Measurements from ENCODE around the gene RENBP.

DNA sequence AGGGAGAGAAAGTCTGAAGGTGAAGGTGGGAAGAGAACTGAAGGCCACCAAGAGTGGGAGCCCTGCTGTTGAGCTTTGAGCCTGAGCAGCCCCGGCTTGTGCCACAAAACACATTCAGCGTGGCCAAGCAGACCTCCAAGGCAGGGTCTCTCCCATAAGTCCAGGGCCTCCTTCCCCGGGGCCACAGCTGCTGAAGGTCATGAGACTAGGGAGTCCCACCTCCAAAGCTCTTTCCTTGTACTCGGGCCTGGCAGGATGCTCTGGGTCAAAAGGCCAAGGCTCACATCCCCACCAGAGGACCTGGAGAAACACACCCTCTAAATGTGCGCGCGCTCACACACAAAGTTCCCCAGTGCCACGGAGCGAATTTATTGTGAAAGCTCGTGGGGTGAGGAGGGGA is 14.9 kb downstream of the RENBP start:
- TF ChIP-seq POLR2A (IDR thresholded peaks at IDR 0.05; ENCODE audit: low read depth, low read length) (no peak; the same call in 1 of the 2 replicates), TAF1 (IDR thresholded peaks at IDR 0.05; ENCODE audit: borderline replicate concordance, low read depth, low read length) (no peak), POLR2AphosphoS5 (IDR thresholded peaks at IDR 0.05; ENCODE audit: low read depth, low read length) (no peak)

Data from GM12892 (cell line).